Ascending aorta (tissue), 2 donors: ENCODE results near the gene EMD. TPM values are rescaled to one million over a fixed set of nuclear protein-coding genes. Genes with fewer than 3 reads are reported as not detected.

ENCODE experiments used
- DNase-seq, 2 donors: peaks; one replicate each; pipeline ENCODE4 v3.0.0-alpha.2; 2019; ENCODE audit warnings: low spot score in 2 of 2
- H3K27ac ChIP-seq, 2 donors: fragments of 200-600 bp; sonication (generic); one replicate each; pipeline ENCODE4 v1.5.1; 2016 to 2017; ENCODE audit warnings: mild to moderate bottlenecking in 1 of 2
- H3K27me3 ChIP-seq: fragments of 200-600 bp; sonication (generic); one replicate; pipeline ENCODE4 v1.5.1; 2017
- H3K36me3 ChIP-seq, 2 donors: fragments of 200-600 bp; sonication (generic); one replicate each; pipeline ENCODE4 v1.5.1; 2016
- H3K4me1 ChIP-seq, 2 donors: fragments of 200-600 bp; sonication (generic); one replicate each; pipeline ENCODE4 v1.5.1; 2016 to 2017; ENCODE audit warnings: mild to moderate bottlenecking in 1 of 2
- H3K4me3 ChIP-seq, 2 donors: fragments of 200-600 bp; sonication (generic); one replicate each; pipeline ENCODE4 v1.5.1; 2016 to 2017; ENCODE audit warnings: mild to moderate bottlenecking in 1 of 2
- H3K9me3 ChIP-seq, 2 donors: fragments of 200-600 bp; sonication (generic); one replicate each; pipeline ENCODE4 v1.5.1; 2016
- intact Hi-C: fragments of 100-400 bp; cut with DNase I; formaldehyde crosslinking; loops from one replicate; pipeline ENCODE4 v1.15.1; 2023
- total RNA-seq: library from RNA; depleted of rRNA; stranded (reverse); fragments of >200 nt; gene quantifications from one replicate; pipeline ENCODE4 v1.1.0, GENCODE V29; 2016
- TF ChIP-seq, protein P1 (sequence below), 3 experiments: fragments of 200-600 bp in 2 of 3; fragments of 450-650 bp in 1 of 3; sonication (generic) in 2 of 3; IDR thresholded peaks; one replicate each; pipeline ENCODE4 v1.5.1; 2016 to 2019; ENCODE audit warnings: antibody characterized with exemption in 3 of 3, mild to moderate bottlenecking in 1 of 3, moderate library complexity in 1 of 3

EMD gene
- total RNA-seq, 1 donor from 2014 or later: 86.3 TPM

DNA sequence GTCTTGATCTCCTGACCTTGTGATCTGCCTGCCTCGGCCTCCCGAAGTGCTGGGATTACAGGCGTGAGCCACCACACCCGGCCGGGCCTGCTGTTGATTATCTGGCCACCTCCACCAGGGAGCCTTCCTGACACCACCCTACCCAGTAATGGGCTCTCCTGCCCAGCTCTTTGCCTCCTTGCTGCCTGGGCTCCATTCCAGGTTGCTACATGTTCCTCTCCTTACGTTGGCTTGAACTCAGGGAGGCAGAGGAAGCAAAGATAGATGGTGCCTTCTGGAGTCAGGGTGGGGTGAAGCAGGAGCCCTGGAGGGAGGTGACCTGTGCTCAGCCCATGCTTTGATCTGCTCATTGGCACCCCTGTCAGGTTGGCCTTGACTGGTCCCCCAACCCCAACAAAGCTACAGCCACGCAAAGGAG is 31.0 kb upstream of the EMD start:
- Histone ChIP-seq H3K9me3 (no peaks in the 10 kb centered on the region), H3K27ac (peak overlapping the region in 1 of 2 donors; percentile 13), H3K4me3 (no peak overlapping the region), H3K27me3 (no peaks in the 10 kb centered on the region), H3K4me1 (no peaks in the 10 kb centered on the region), H3K36me3 (peaks cover 44 to 50% of the 10 kb centered on the region in 2 donors)
- DNase-seq: no peak
- TF ChIP-seq, protein P1, sequence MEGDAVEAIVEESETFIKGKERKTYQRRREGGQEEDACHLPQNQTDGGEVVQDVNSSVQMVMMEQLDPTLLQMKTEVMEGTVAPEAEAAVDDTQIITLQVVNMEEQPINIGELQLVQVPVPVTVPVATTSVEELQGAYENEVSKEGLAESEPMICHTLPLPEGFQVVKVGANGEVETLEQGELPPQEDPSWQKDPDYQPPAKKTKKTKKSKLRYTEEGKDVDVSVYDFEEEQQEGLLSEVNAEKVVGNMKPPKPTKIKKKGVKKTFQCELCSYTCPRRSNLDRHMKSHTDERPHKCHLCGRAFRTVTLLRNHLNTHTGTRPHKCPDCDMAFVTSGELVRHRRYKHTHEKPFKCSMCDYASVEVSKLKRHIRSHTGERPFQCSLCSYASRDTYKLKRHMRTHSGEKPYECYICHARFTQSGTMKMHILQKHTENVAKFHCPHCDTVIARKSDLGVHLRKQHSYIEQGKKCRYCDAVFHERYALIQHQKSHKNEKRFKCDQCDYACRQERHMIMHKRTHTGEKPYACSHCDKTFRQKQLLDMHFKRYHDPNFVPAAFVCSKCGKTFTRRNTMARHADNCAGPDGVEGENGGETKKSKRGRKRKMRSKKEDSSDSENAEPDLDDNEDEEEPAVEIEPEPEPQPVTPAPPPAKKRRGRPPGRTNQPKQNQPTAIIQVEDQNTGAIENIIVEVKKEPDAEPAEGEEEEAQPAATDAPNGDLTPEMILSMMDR (IDR thresholded peaks at IDR 0.05): no peak
- intact Hi-C loops: no loop called here

- Histone ChIP-seq H3K9me3 (no peaks in the 10 kb centered on the region), H3K27me3 (no peaks in the 10 kb centered on the region), H3K36me3 (peaks cover 51 to 57% of the 10 kb centered on the region in 2 donors), H3K27ac (peak overlapping the region in 1 of 2 donors; percentile 13), H3K4me3 (no peak overlapping the region), H3K4me1 (no peaks in the 10 kb centered on the region)
- TF ChIP-seq, protein P1 (IDR thresholded peaks at IDR 0.05): no peak
- no peak for DNase-seq
- intact Hi-C loops: no loop called here
Measured at GRCh38 chrX:154348646-154349358, 30.3 kb upstream of the EMD start.

DNA sequence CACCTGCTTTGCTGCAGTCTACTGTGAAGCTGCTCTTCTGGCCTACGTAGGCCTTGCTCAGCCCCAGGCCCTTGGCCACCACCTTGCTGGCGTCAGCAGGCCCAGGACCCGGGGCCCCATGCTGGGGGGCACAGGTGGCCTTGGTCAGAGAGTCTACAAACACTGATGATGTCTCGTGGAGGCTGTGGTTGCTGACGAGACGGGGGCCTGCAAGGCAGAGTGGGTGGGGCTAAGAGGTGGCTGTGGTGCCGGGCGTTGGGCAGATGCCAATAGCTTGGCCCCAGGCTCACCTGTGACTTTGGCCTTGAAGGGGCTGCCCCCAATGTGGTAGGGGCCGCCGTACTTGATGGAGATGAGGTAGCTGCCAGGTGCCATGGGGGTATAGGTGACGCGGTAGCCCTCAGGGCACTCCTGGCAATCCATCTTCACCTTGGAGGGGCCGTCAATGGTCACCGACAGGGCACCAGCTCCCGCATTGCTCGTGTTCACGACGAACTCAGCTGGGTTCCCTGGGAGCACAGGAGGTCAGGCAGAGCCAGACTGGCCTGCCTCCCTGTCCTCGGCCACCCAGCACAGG is 29.6 kb upstream of the EMD start:
- no peaks in the 10 kb centered on the region for H3K27me3 ChIP-seq
- no peaks in the 10 kb centered on the region for H3K4me1 ChIP-seq
- intact Hi-C loops: no loop called here
- no peaks in the 10 kb centered on the region for H3K9me3 ChIP-seq
- H3K4me3 ChIP-seq: no peak overlapping the region
- TF ChIP-seq, protein P1 (IDR thresholded peaks at IDR 0.05): no peak
- no peak for DNase-seq
- H3K27ac ChIP-seq: no peak overlapping the region
- H3K36me3 ChIP-seq: peaks cover 58 to 63% of the 10 kb centered on the region in 2 donors

- no peaks in the 10 kb centered on the region for H3K4me1 ChIP-seq
- no peaks in the 10 kb centered on the region for H3K9me3 ChIP-seq
- no peak overlapping the region for H3K4me3 ChIP-seq
- intact Hi-C loops: no loop called here
- DNase-seq: no peak
- peaks cover 63 to 69% of the 10 kb centered on the region in 2 donors for H3K36me3 ChIP-seq
- TF ChIP-seq, protein P1 (IDR thresholded peaks at IDR 0.05): no peak
- no peak overlapping the region for H3K27ac ChIP-seq
- no peaks in the 10 kb centered on the region for H3K27me3 ChIP-seq
Measured at GRCh38 chrX:154349979-154350378, 29.1 kb upstream of the EMD start.

DNA sequence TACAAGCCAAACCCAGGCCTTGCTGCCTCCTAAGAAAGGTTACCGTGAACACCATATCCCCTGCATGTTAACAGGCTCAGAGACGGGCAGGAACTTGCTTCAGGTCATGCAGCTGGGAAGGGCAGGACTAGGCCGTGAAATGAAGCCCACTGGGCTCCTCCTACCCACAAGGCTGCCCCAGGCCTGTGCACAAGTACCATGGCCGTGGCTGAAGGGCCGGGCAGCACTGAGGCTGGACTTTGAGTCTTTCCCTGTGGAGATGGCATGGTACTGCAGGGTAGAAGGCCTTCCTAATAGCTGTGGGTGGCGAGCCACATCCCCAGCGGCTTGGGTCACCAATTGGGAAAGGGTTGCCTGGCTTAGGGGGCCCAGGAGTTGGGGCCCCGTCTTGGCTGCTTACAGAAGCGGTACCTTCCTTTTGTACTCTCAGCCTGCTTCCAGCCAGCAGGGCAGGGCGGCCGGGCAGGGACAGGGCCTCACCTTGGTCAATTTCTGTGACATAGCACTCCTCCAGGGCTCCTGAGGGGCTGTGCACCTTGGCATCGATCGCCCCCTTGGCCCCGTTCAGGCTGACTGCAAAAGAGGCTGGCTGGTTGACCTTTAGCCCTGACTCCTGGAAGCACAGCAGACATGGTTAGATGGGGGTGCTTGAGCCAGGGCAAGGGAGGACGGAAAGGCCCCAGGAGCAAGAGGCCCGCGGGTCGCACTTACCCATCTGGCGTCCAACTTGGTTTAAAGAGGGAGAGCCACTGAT is 28.5 kb upstream of the EMD start:
- Histone ChIP-seq H3K36me3 (peaks cover 69 to 75% of the 10 kb centered on the region in 2 donors), H3K4me3 (no peak overlapping the region), H3K27ac (peak overlapping the region in 1 of 2 donors; percentile 5), H3K4me1 (no peaks in the 10 kb centered on the region), H3K9me3 (no peaks in the 10 kb centered on the region), H3K27me3 (no peaks in the 10 kb centered on the region)
- TF ChIP-seq, protein P1 (IDR thresholded peaks at IDR 0.05): no peak
- DNase-seq: no peak
- intact Hi-C loops: no loop called here
